ENCODE data around the gene SNCB.

Gene SNCB

GRCh38 chr5:176660860-176661641 is 30.7 kb upstream of the SNCB start:
- DNase-seq: peak; percentile 55

DNA sequence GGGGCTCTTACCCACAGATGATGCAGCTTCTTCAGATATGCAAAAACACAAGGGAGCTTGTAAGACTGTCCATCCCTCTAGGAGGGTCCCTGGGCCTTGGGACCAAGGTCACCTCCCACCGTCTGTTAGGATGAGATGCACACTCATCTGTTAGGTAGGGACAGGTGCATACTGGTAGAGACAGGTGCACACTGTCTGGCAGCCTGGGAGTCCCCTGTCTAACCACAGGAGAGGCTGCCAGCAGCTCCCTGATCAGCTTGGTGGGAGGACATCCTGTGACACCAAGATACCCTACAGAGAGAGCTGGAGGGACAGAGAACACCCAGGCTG is 30.2 kb upstream of the SNCB start:
- DNase-seq: no peak

GRCh38 chr5:176659860-176660461 is 29.6 kb upstream of the SNCB start:
- DNase-seq: no peak

- DNase-seq: no peak
Measured at GRCh38 chr5:176659512-176659839, 29.1 kb upstream of the SNCB start.

DNA sequence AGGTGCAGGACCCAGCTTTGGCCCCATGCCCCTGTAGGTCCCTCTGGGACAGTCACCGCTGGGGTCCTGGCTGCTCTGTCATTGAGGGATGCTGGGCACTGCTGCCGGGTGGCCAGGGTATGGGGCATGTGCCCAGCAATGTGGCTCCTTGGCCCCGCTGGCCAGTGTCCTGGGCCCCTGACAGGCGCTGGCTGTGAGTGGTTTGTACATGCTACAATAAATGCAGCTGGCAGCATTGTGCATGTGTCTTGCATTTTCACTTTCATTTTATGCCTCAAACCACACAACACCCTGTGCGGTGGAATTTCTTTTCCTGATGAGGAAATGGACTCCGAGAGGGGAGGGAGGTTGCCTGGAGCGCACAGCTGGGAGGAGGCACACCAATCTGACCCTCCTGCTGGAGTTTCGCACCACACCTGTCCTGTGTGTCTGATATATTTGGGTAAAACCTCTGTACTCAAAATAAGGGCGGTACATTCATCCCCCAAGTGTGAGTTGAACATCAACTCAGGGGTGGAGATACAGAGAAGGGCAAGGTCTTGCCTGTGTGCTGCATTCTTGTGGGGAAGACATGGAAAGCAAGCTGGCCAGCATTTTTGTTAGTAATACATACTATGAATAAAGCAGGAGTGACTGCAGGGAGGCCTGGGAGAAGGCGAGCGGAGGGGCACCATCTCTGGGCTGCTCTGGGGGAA is 28.6 kb upstream of the SNCB start:
- no peak for DNase-seq

DNA sequence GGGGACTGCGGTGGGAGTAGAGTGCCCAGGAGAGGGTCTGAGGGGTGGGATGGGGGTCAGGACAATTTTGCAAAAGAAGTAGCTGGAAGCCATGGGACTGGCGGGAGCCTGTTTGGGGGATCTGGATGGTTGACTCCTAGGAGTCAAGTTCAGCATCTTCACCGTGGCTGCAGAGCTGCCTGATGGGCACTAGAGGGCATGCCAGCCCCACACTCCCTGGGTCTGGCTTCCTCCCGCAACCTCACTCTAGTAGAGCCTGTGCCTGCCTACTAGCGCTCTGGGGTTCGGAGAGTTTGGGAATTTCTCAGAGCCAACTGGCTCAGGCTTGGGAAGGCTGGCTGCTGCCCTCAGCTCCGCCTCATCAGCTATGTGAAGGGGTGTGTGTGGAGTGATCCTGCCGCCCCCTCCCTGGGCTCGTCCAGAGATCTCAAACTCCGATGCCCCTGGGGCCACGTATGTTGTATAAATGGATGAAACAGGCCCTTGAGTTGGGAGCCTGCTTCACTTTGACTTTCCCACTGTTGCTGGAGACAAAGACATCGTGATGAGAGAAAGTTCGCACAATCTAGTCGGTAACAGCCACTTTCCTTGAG is 27.8 kb upstream of the SNCB start:
- peak; percentile 22 for DNase-seq

DNA sequence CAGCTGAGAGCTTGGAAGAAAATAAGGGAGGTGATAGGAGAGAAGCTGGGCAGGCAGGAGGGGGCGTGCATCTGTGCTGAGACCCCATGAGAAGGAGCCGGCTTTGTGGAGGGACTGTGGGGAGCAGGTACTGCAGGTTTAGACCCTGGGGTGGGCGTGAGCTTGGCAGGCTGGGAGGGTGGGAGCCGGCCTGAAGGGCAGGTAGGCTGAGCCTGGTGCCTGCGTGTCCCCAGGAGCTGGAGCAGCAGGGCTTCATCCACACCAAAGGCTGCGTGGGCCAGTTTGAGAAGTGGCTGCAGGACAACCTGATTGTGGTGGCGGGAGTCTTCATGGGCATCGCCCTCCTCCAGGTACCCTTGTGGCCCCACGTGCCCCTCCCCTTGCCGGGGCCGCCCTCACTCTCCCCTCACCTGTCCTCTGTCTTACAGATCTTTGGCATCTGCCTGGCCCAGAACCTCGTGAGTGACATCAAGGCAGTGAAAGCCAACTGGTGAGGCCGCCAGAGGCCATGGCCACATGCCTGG is 26.2 kb upstream of the SNCB start:
- no peak for DNase-seq

DNA sequence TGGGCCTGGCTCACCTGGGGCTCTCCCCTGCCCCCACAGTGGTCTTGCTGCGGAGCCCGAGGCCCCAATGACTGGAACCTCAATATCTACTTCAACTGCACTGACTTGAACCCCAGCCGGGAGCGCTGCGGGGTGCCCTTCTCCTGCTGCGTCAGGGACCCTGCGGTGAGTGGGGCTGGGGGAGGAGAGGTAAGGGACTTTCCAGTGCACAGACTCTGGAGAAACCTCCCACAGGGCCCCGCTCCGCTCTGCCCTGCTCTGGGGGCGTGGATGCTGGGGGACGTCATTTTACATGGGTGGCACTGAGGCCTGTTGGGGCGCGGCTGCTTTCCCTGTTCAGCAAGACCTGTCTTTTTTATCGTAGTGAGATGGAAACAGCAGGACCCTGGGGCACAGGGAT is 24.5 kb upstream of the SNCB start:
- DNase-seq: no peak

GRCh38 chr5:176653401-176654385 is 23.4 kb upstream of the SNCB start:
- no peak for DNase-seq

- DNase-seq: no peak
Measured at GRCh38 chr5:176652136-176652535, 21.8 kb upstream of the SNCB start.

DNA sequence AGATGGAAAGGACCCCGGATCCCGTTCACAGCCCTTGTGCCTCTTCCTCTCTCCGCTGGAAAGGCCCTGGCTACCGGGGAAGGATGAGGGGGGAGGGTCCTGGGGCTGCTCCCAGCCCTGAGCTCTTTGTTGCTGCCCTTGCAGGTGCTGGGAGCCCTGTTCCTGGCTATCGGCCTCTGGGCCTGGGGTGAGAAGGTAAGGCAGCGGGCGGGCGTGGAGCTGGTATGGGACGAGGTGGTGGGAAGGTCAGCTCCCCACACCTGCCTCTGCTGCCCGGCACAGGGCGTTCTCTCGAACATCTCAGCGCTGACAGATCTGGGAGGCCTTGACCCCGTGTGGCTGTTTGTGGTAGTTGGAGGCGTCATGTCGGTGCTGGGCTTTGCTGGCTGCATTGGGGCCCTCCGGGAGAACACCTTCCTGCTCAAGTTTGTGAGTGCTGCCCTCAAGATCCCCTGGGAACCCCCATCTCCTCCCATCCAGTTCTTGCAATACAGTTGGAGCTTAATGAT is 21.2 kb upstream of the SNCB start:
- no peak for DNase-seq

GRCh38 chr5:176650354-176650884 is 20.1 kb upstream of the SNCB start:
- no peak for DNase-seq

GRCh38 chr5:176648474-176649194 is 18.3 kb upstream of the SNCB start:
- no peak for DNase-seq

DNA sequence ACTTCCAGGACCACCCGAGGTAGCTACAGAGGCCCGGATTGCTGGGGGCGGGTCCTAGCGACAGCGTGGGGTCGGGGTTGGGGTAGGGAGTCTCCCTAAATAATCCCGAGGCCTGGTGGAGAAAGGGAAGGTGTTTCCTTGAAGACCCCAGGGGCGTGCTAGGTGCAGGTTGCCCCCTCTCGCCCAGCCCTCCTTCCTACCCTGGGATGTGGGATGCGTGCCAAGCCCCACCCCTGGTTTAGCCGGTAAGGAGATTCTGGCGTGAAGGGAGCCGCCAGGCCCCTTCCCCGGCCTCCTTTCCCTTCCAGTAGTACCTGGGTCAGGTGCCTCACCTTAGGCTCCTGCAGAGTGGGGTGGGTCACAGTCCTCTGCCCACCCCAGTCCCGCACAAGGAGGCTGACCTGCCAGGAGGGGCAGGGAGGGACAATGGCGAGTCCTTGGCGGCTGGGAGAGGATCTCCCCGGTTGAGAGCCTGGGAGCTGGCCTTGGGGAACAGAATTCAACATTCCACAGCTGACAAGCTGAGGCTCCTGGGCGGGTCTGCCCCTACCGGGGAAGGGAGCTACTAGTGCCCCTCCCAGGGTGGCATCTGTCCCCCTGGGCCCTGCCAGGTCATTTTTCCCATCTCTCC is 17.6 kb upstream of the SNCB start:
- DNase-seq: no peak

GRCh38 chr5:176647030-176647842 is 16.9 kb upstream of the SNCB start, which contains the start of gene TSPAN17:
TSS of gene TSPAN17 (plus strand) at chr5:176647484. CDS start at chr5:176647616, 132 bp downstream.
- DNase-seq: peak; percentile 98

DNA sequence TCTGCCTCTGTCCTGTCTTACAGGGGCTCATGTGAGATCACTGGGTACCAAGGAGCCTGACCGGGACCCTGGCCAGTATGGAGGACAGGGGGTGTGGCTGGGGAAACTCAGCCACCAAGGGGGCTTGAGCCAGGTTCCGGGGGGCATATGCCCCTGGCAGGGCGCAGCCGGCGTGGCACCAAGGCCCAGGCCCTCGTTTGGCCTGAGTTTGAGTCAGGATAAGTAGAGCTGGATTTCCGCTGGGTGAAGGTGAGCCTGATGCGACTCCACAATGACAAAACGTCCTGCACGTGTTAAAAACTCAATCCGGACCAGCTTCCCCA is 16.3 kb upstream of the SNCB start:
- no peak for DNase-seq

DNA sequence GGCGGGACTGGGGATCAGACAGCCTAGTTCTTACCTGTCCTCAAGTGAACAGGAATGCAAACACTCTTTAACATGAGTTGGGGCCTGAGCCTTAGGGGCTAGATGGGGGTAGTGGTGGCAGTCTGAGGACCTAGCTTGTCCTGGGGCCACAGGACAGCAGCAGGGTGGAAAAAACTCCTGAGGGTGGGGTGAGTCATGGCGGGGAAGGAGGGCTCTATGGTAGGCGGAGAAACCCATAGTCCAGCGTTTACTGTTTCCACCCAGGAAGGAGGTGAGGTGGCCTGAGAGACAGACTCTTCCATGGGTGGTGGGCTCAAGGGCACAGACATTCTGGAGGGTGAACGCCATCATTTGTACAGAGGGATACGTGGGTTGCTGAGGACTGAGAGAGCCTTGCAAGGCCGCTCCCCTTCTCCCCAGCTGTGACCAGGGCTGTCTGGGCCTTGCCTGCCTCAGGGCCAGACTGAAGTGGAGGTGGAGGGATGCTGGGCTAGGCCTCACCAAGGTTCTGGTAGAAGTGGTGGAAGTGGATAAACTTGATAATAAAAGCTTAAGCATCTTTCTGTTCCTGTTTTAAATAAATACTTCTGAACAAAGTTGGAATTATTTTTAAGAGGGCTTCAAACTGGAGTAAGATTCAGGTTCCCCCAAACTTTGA is 15.8 kb upstream of the SNCB start:
- DNase-seq: no peak

GRCh38 chr5:176644878-176645670 is 14.7 kb upstream of the SNCB start:
- DNase-seq: no peak

DNA sequence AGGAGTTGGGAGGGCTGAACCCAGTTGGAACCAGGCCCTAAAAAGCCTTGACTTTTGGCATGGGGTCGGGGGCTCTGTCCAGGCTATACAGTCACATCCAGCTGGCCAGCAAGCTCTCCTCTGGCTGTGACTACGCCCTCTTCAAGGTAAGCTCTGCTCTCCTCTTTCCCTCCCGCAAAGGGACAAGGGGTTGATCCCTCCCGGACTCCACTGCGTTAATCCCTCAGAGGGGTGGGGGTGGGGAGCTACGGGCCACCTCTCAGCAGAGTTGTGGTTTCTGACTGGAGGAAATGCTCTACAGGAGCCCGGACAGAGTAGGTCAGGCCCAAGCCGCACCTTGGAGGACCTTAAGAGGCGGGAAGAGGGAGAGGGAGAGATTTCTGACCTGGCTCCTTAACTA is 14.0 kb upstream of the SNCB start:
- DNase-seq: no peak
